BE2C (cell line): ENCODE measurements around the gene G6PD.

Source experiments
- DNase-seq: peaks from one replicate; pipeline ENCODE4 v3.0.0-alpha.2; 2020
- H3K27me3 ChIP-seq: fragments of 250-450 bp; sonication (Bioruptor Pico); 2 replicates; pipeline ENCODE4 v1.5.1; 2020; ENCODE audit warnings: mild to moderate bottlenecking
- H3K36me3 ChIP-seq: fragments of 250-450 bp; sonication (Bioruptor Pico); 2 replicates; pipeline ENCODE4 v1.5.1; 2020; ENCODE audit warnings: mild to moderate bottlenecking
- H3K4me1 ChIP-seq: fragments of 250-450 bp; sonication (Bioruptor Pico); 2 replicates; pipeline ENCODE4 v1.5.1; 2020
- H3K4me3 ChIP-seq: 2 replicates; pipeline ENCODE4 v1.5.1; 2011; ENCODE audit warnings: low read depth, low read length
- H3K9me3 ChIP-seq: fragments of 250-450 bp; sonication (Bioruptor Pico); 2 replicates; pipeline ENCODE4 v1.5.1; 2020
- TF ChIP-seq, protein P1 (sequence below): IDR thresholded peaks from 2 replicates; pipeline ENCODE4 v1.5.1; 2012; ENCODE audit warnings: mild to moderate bottlenecking, low read depth, low read length

Gene G6PD

DNA sequence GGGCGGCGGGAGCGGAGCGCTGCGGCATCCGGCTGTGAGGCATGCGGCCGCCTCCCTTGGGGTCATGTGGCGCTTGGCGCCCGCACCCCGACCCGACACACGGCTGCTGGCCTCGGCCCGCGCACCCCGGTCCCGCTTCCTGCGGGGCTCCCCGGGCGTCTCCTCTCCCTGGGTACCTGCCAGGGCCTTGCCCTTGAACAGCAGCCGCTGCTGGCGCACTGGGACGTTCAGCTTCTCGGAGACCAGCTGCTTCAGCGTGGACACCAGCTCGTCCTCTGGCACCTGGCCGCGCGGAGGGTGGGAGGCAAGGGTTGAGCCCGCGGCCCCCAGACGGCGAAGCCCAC lies 60.6 kb downstream of the G6PD start:
- TF ChIP-seq, protein P1, sequence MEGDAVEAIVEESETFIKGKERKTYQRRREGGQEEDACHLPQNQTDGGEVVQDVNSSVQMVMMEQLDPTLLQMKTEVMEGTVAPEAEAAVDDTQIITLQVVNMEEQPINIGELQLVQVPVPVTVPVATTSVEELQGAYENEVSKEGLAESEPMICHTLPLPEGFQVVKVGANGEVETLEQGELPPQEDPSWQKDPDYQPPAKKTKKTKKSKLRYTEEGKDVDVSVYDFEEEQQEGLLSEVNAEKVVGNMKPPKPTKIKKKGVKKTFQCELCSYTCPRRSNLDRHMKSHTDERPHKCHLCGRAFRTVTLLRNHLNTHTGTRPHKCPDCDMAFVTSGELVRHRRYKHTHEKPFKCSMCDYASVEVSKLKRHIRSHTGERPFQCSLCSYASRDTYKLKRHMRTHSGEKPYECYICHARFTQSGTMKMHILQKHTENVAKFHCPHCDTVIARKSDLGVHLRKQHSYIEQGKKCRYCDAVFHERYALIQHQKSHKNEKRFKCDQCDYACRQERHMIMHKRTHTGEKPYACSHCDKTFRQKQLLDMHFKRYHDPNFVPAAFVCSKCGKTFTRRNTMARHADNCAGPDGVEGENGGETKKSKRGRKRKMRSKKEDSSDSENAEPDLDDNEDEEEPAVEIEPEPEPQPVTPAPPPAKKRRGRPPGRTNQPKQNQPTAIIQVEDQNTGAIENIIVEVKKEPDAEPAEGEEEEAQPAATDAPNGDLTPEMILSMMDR: no peak
- Histone ChIP-seq H3K9me3 (no peaks in the 10 kb centered on the region), H3K36me3 (peaks cover 13% of the 10 kb centered on the region), H3K4me3 (peak overlapping the region; percentile 63), H3K27me3 (no peaks in the 10 kb centered on the region), H3K4me1 (no peaks in the 10 kb centered on the region)
- DNase-seq: no peak

DNA sequence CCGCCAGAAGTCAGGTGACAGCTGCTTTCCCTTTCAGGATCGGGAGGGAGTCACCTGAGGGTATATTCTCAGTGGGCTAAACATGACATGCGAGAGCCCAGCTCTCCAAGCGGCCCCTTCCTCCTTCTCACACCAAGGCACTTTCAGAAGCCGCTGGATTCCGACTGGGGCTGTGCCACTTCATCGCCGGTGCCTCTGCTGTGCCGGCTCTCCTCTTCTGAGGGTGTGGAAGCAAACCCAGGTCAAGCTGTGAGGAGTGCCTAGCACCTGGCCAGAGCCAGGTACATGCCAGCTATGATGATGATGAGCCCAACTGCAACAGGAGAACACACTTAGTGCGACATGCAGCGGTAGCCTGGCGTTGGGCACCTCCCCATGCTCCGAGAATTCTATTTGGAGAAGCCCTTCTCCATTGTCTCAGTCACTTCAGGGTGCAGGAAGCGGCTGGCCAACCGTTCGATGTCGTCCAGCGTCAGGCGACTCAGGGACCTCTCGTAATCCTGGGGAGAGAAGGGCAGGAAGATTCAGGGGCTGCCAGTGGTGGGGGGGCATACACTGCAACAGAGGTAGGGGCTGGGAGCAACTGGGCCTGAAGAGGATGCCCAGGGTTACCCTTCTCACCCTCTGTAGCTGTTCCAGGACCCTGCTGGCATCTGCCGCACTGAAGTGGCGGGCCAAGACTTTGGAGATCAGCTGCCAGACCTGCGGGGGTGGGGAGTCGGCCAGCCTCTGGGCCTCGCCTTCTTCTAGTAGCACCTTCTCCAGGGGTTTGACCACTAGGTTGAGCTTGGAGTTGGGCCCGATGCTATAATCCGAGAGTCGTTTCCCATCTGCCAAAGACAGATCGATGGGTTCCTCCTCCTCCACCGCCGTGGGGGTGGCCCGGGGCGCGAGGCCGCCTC lies 61.2 kb downstream of the G6PD start:
- Histone ChIP-seq H3K27me3 (no peaks in the 10 kb centered on the region), H3K36me3 (peaks cover 13% of the 10 kb centered on the region), H3K4me1 (no peaks in the 10 kb centered on the region), H3K9me3 (no peaks in the 10 kb centered on the region), H3K4me3 (peak overlapping the region; percentile 63)
- TF ChIP-seq, protein P1: no peak
- no peak for DNase-seq

DNA sequence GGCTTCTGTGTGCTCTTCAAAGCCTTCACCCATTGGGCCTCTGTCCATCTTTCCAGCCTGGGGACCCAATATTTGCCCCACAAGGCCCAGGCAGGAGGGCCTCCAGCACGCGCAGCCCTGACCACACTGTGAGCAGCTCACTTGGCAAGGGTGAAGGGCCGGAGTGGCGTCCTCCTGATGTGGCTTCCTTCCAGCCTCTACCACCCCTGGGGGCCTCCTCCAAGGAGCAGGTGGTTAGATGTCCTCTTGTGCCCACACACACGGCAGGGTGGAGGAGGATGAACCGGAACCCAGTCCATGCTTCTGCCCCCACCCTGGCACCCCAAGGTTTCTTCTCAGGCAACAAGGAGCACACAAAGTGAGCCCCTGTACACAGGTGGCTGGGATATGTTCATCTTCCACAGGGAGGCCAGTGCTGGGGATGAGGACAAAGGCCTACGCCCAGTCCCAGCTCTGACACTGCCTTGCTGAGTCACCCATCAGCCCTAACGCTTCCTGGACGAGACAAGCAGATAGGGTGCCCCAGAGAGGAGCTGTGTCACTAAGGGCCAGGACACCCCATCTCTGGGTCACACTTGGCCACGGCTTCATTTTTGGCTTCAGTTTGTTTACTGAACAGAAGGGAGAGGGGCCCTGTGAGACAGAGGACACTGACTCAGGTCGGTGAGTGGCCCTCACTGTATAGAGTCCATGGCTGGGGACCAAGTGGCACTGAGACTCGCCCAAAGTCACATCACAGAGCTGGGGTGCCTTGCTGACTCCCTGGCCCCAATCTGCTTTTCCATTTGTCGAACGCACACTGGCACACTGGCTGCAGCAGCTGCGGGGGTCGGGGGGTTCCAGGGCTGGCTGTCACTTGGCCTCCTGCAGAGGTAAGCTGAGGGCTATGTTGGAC lies 62.1 kb downstream of the G6PD start:
- Histone ChIP-seq H3K36me3 (peaks cover 13% of the 10 kb centered on the region), H3K27me3 (no peaks in the 10 kb centered on the region), H3K9me3 (no peaks in the 10 kb centered on the region), H3K4me3 (no peak overlapping the region), H3K4me1 (no peaks in the 10 kb centered on the region)
- TF ChIP-seq, protein P1: no peak
- DNase-seq: no peak

DNA sequence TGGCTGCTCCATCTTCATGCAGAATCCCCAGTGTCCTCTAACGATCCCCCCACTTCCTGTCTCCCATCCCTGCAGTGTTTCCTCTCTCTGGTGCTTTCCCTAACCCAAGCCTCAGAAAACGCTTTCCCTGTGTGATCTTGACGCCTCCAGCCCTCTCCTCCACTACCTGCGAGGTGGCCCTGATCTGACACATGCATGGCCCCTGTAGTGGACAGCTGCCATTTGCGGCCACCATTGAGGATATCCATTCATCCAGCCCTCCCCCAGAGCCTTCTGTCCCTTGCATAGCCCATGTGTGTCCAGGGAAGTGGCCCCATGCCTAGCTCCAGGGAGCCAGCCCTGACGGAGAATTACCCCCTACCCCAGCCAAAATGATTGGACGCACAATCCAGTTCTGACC lies 63.3 kb downstream of the G6PD start:
- H3K27me3 ChIP-seq: no peaks in the 10 kb centered on the region
- H3K36me3 ChIP-seq: peaks cover 13% of the 10 kb centered on the region
- DNase-seq: no peak
- no peak overlapping the region for H3K4me3 ChIP-seq
- TF ChIP-seq, protein P1: no peak
- no peaks in the 10 kb centered on the region for H3K4me1 ChIP-seq
- no peaks in the 10 kb centered on the region for H3K9me3 ChIP-seq

DNA sequence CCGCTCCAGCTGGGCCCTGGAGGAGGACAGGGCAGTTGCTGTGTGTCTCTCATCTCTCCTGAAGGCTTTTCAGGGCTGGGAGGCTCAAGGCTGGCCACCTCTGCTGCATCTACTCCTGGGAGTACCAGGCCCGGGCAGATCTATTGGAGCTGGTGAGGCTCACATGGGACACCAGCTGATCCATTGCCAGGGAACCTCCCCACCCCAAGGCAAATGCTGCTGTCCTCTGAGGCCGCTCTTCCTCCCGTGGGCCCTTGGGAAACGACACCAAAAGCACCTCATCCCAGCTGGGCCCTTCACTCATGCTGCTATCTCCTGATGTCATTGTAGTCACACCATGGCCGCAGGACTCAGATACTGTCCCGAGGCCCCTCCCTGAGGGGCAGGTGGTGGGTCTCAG lies 63.9 kb downstream of the G6PD start:
- Histone ChIP-seq H3K9me3 (no peaks in the 10 kb centered on the region), H3K4me1 (no peaks in the 10 kb centered on the region), H3K27me3 (no peaks in the 10 kb centered on the region), H3K36me3 (peaks cover 13% of the 10 kb centered on the region), H3K4me3 (no peak overlapping the region)
- TF ChIP-seq, protein P1: no peak
- DNase-seq: no peak
